AG04449 (cell line): ENCODE measurements around the gene GRIA1.

ENCODE experiments used
- CTCF ChIA-PET: fragments of 350-600 bp; formaldehyde crosslinking; extraction: SDS; loops from one replicate; lab custom pipeline; 2021; ENCODE audit warnings: antibody characterized with exemption; lab: Yijun Ruan, JAX
- POLR2A ChIA-PET: fragments of 400-600, 350-600 bp; formaldehyde crosslinking; extraction: SDS; loops from one replicate; lab custom pipeline; 2020; ENCODE audit warnings: antibody characterized with exemption, inconsistent platforms; lab: Yijun Ruan, JAX
- DNase-seq: peaks from one replicate; pipeline ENCODE4 v3.0.0-alpha.2; 2010; ENCODE audit warnings: low read depth, low spot score
- H3K4me3 ChIP-seq: 2 replicates; pipeline ENCODE4 v1.5.1; 2011; ENCODE audit warnings: low read depth, mild to moderate bottlenecking, control low read depth, low read length
- TF ChIP-seq, protein P1 (sequence below): IDR thresholded peaks from one replicate; pipeline ENCODE4 v1.5.1; 2011; ENCODE audit warnings: mild to moderate bottlenecking, moderate library complexity, low read length, control low read depth, inconsistent platforms; ENCODE audit not compliant: insufficient read depth; ENCODE audit errors: missing control alignments

Gene GRIA1

DNA sequence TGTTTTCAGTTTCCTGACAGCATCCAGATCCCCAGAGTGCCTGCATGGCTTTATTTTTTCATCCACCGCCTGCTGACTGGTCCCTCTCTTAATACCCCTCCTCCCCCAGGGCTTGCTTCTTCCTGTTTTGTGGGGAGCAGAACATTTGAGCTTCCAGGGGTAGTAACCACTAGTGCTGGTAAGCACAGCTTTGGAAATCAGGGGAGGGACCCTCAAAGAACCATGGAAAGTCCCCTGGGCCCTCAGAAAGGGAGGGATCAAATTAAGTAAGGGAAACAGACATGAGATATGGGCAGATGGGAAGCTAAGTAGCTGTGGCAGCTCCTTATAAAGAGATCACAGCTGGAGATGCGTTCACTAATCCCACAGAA lies 26.8 kb downstream of the GRIA1 start:
- no peak for DNase-seq
- TF ChIP-seq, protein P1, sequence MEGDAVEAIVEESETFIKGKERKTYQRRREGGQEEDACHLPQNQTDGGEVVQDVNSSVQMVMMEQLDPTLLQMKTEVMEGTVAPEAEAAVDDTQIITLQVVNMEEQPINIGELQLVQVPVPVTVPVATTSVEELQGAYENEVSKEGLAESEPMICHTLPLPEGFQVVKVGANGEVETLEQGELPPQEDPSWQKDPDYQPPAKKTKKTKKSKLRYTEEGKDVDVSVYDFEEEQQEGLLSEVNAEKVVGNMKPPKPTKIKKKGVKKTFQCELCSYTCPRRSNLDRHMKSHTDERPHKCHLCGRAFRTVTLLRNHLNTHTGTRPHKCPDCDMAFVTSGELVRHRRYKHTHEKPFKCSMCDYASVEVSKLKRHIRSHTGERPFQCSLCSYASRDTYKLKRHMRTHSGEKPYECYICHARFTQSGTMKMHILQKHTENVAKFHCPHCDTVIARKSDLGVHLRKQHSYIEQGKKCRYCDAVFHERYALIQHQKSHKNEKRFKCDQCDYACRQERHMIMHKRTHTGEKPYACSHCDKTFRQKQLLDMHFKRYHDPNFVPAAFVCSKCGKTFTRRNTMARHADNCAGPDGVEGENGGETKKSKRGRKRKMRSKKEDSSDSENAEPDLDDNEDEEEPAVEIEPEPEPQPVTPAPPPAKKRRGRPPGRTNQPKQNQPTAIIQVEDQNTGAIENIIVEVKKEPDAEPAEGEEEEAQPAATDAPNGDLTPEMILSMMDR: no peak
- CTCF ChIA-PET: interaction anchor here (1.3 kb wide), 2 partner anchors 11 to 16 kb away, joined by 4 to 6 read pairs; no protein-coding TSS in a partner anchor
- POLR2A ChIA-PET: no interaction called here
- no peak overlapping the region for H3K4me3 ChIP-seq

GRCh38 chr5:153520137-153520536 lies 29.7 kb downstream of the GRIA1 start:
- no peak overlapping the region for H3K4me3 ChIP-seq
- no peak for DNase-seq
- TF ChIP-seq, protein P1: no peak
- POLR2A ChIA-PET: interaction anchor here (0.6 kb wide), 1 partner anchor 20 kb away, joined by 6 read pairs; no protein-coding TSS in a partner anchor
- CTCF ChIA-PET: interaction anchor here (1.3 to 1.5 kb wide), 2 partner anchors 14 to 20 kb away, joined by 3 to 6 read pairs; no protein-coding TSS in a partner anchor

DNA sequence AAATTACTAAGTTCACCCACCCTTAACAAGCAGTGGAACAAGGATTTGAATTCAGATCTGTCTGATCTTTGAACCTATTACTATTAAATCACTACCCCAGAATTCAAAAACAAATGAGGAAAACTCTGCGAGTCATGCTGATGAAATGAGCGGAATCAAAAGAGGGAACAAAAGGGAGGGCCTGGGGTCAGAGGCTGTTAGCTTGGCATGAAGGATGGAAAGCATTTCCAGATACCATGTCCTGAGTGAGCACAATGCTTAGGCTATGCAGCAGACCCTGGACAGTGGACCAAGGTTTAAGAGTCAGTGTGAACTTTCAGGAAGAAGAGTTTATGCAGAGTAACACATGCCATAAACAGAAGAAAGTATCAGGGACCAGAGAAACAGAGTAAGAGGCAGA lies 30.5 kb downstream of the GRIA1 start:
- H3K4me3 ChIP-seq: no peak overlapping the region
- TF ChIP-seq, protein P1: no peak
- no peak for DNase-seq
- CTCF ChIA-PET: interaction anchor here (1.3 to 2.3 kb wide), 3 partner anchors 11 to 20 kb away, joined by 3 to 7 read pairs (median 6); no protein-coding TSS in a partner anchor
- POLR2A ChIA-PET: no interaction called here

GRCh38 chr5:153523211-153523610 lies 32.7 kb downstream of the GRIA1 start:
- ChIA-PET CTCF (interaction anchor here (1.9 kb wide), 1 partner anchor 13 kb away, joined by 6 read pairs; no protein-coding TSS in a partner anchor), POLR2A (no interaction called here)
- DNase-seq: no peak
- TF ChIP-seq, protein P1: no peak
- H3K4me3 ChIP-seq: no peak overlapping the region

- no peak for DNase-seq
- H3K4me3 ChIP-seq: no peak overlapping the region
- ChIA-PET CTCF (interaction anchor here (1.9 kb wide), 1 partner anchor 12 kb away, joined by 6 read pairs; no protein-coding TSS in a partner anchor), POLR2A (no interaction called here)
- TF ChIP-seq, protein P1: no peak
These were observed 33.4 kb downstream of the GRIA1 start for GRCh38 chr5:153523831-153524230.

DNA sequence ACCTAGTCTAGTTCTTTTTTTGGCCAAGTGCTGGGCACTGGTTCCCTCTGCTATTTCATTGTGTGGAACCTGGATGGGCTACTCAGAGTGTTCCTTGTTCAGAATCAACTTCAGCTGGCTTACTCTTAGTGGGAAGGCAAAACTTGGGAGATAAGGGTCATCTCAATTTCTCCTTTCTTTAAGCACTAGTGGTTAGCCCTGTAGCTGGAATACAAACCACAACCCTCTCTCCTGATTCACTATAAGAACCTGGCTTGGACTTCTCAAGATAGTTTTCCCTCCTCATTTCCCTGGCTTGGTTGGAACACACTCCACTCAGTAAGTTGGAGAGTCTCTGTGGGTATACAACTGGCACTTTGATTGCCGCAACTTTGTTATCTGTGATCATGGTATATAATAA lies 35.1 kb downstream of the GRIA1 start:
- DNase-seq: no peak
- CTCF ChIA-PET: no interaction called here
- TF ChIP-seq, protein P1: no peak
- POLR2A ChIA-PET: no interaction called here
- H3K4me3 ChIP-seq: no peak overlapping the region
